ENCODE measurements around the gene FOXP1.

DNA sequence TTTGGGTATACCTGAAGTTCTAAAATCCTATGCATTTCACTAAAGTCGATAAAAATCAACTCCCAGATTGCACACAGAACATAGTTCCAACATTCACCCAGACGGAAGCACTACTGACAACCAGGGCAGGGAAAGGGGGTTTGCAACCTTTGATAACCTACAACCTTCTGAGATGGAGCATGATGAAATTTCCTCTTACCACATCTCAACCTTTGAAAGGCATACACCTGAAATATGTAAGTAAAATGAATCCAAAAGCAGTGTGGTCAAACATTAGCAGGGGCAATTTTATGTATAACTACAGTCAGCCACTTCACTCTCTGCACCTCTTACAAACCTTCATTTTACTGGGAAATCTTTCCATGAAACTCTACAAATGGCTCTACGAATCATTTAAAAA lies 184.1 kb downstream of the FOXP1 start:
- TF ChIP-seq EP300 (IDR thresholded peaks at IDR 0.05): no peak
- TF ChIP-seq, protein P1, sequence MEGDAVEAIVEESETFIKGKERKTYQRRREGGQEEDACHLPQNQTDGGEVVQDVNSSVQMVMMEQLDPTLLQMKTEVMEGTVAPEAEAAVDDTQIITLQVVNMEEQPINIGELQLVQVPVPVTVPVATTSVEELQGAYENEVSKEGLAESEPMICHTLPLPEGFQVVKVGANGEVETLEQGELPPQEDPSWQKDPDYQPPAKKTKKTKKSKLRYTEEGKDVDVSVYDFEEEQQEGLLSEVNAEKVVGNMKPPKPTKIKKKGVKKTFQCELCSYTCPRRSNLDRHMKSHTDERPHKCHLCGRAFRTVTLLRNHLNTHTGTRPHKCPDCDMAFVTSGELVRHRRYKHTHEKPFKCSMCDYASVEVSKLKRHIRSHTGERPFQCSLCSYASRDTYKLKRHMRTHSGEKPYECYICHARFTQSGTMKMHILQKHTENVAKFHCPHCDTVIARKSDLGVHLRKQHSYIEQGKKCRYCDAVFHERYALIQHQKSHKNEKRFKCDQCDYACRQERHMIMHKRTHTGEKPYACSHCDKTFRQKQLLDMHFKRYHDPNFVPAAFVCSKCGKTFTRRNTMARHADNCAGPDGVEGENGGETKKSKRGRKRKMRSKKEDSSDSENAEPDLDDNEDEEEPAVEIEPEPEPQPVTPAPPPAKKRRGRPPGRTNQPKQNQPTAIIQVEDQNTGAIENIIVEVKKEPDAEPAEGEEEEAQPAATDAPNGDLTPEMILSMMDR (IDR thresholded peaks at IDR 0.05): no peak
